ENCODE results near the gene LRPPRC.

The LRPPRC gene

DNA sequence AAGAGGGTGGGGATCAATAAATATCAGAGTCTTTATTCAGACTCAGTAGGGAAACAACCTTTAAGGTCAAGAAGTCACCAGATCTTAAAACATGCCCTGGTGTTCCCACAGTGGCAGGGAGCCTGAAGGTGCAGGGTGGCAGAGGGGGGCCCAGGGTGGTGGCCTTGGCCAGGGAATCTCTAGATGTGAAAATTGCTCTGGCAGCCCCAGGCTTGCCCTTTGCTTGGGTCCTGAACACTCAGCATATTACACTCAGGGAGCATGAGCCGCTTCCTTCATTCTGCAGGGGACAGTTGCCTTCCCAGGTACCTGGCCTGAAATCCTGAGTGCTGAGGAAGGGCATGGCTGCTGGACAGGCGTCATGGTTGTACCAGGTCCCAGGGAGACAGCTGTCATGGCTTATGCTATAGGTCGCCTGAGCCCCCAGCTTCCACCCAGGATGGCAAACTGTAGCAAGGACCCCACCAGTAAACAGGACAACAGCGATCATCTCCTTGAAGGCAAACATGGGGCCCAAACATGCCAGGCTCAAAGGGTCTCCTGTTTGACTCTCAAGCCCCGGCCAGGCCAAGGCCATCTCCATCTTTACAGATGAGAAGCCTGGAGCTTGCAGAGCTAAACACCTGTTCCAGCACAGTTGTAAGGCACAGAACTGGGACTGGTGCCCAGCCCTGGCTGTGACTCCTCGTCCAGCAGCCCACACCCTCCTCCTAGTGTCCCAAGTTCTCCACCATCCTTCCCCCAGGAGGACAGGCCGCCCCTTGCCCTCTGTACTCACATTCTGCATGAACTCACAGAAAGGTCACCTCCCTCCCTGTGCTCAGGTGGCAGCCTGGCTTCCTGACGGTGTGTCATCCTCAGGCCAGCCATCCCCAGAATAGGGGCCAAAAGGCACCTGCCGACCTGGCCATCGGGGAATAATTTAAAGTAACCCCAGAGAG lies 142.4 kb downstream of the LRPPRC start:
- DNase-seq = no peak

GRCh38 chr2:43852196-43852730 lies 143.5 kb downstream of the LRPPRC start:
- no peak for DNase-seq

DNA sequence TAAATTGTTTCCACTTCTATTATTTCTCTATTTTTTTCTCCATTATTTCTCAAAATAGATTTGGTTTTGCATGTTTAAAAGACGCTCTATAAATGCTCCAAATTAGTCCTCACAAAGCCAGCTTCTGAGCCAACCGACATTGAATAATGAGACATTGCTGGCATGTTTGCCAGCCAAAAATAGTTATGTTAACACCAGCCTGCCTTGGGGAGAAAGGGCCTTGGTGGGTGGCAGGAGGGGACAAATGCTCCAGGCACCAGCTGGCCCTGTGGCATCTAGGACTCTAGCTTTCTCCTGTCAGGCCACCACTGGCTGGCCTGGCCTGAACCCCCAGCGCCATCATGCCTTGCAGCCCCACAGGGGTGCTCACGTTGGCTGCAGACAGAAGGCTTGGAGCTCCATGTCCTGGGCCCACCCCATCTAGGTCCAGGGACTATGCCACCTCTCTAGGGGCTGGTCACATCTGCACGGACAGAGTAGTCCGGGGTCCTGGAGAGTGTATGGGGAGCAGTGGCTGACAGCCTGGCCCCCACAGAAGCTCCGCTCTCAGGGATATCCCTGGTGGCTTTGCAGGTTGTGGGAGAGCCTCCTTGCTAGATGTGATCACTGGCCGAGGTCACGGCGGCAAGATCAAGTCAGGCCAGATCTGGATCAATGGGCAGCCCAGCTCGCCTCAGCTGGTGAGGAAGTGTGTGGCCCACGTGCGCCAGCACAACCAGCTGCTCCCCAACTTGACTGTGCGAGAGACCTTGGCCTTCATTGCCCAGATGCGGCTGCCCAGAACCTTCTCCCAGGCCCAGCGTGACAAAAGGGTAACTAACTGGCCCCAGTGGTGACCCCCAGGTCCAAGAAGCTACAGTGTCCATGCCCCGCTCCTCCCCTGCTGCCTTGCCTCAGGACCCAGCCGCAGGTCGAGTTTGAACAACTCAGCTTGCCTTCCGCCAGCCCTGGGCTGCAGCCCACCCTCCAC lies 144.5 kb downstream of the LRPPRC start:
- no peak for DNase-seq

GRCh38 chr2:43848214-43848613 lies 147.6 kb downstream of the LRPPRC start:
- DNase-seq = no peak

GRCh38 chr2:43846140-43846793 lies 149.5 kb downstream of the LRPPRC start:
- DNase-seq = no peak

GRCh38 chr2:43845181-43845580 lies 150.6 kb downstream of the LRPPRC start:
- DNase-seq = no peak

GRCh38 chr2:43842866-43843226 lies 152.9 kb downstream of the LRPPRC start:
- no peak for DNase-seq

- no peak for DNase-seq
These were observed 153.6 kb downstream of the LRPPRC start for GRCh38 chr2:43841949-43842865.

DNA sequence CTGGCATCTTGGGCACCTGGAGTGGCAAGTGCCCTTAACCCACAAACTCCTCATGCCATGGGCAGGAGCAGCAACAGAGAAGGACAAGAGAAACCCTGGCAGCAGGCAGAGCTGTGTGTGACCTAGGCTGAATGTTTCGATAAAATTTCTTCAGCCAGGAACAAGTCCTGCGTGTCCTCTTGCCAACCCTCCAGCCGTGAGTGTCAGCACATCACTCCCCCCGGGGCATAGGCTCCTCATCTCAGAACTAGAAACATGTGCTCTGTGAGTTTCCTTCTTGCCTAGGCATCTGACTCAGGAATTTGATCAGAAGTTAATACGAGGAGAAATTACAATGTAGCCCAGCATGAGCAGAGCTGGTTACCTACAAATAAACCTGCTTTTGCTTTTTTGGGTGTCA lies 154.8 kb downstream of the LRPPRC start:
- no peak for DNase-seq

DNA sequence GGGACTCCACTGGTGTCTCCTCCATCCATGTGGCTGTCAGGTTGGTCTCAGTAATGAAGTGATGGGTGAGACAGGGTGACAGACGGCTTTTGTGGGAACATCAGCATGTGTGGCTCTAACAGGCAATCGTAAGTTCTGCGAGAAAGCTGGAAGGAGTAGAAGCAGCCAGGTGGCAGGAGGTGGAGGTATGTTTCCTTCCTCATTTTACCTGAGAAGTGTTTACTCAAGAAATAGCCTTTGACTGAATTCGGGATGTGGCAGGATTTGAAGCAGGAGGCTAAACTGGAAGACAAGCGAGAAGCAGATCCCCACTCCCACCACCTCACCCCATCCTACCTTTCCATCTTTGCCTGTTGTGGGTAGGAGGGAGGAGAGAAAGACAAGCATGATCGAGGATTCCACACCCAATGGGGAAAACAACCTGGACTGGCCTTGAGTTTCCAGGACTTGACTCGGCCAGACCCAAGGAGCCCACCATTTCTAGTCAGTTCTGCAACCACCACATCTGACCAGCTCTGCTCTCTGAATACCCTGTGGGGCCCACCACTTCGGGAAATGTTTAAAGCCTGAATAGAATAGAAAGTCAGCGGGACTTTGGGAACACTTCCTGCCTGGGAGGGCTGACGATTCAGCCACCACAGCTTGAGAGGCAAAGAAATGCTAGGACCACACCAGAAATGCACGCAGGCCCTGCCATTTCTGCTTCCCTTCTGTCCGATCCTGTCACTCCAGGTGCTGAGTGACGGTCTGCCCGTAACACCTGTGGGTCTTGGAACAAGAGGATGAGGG lies 155.8 kb downstream of the LRPPRC start:
- no peak for DNase-seq

GRCh38 chr2:43838560-43839267 lies 157.1 kb downstream of the LRPPRC start, which contains the start of the genes ABCG5 and ABCG8:
Gene ABCG5, minus strand, starts transcription at chr2:43838839. Its CDS starts 160 bp downstream, at chr2:43838679.
Gene ABCG8, plus strand, starts transcription at chr2:43838971. Its CDS starts 83 bp downstream, at chr2:43839054.
- DNase-seq = no peak

DNA sequence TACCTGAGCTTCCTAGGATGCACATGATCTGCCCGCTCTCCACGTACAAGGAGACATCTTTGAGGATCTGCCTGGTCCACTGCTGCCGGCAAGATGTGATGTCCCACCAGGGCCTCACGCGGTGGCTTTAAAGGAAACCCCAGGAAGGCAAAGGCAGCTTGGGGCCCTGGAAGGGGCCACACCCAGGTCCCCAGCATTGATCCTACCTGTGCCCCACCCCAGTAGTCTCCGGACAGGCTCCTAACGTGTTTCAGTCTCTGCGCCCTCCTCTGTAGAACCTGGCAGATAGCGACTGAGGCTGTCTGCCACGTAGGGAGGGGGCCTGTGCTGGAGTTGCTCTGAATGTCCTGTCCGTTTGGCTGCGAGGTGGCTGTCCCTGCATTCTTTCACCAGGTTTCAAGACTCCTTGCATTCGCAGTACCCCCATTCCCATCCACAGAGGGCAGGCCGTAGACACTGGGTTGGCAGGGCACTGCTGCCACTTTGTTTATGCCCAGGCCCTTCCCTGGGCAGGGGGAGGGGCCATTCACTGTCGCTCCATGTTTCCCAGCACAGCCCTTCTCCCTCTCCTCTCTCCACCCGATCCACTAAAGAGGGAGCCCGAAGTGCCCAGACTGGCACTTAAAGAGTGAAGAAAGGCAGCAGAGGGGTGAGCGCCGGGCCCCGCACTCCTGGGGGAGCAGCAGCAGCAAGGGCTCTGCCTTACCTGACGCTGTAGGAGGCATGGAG lies 157.8 kb downstream of the LRPPRC start:
- no peak for DNase-seq

DNA sequence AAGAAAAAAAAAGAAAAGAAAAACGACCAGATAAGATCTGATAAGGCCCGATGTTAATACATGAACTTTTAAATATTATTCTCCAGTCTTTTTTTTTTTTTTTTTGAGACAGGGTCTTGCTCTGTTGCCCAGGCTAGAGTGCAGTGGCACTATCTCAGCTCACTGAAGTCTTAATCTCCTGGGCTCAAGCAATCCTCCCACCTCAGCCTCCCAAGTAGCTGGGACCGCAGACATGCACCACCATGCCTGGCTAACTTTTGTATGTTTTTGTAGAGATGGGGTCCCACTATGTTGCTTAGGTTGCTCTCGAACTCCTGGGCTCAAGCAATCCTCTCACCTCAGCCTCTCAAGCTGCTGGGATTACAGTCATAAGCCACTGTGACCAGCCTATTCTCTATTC lies 158.8 kb downstream of the LRPPRC start:
- DNase-seq = no peak
